ENCODE measurements around the gene OSGEP.

DNA sequence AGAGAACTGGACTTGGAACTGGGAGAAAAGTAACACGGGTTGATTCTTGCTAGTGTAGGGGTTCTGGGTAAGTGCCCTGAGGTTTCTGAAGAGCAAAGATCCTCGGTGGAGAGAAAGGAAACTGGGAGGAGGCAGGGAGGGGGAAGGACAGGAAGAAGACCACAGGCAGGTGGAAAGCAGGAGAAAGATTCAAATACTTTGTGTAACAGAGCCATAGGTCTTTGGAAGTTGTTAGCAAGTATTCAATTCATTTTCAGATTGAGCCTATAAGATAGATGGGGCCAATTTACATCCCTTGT, 15.9 kb upstream of the OSGEP start:
- TF ChIP-seq CTCF (conservative IDR thresholded peaks at IDR 0.05 in 1 of 2, IDR thresholded peaks at IDR 0.05 in 1 of 2; ENCODE audit: low read depth in 1 of 2, low read length in 2 of 2), result no peak
- TF ChIP-seq EZH2 (IDR thresholded peaks at IDR 0.05; ENCODE audit: low read length, missing control alignments), result no peak
